GM12878 (cell line): Measurements from ENCODE around the gene CTSH. TPM values are rescaled to one million over a fixed set of nuclear protein-coding genes. Genes with fewer than 3 reads are reported as not detected.

ENCODE experiments used
- polyA plus RNA-seq, 11 experiments: library from polyadenylated mRNA; depleted of rRNA in 4 of 11; unstranded in 6 of 11; stranded (reverse) in 5 of 11; fragments of >200 nt; fragmentation: Nextera tagmentation in 4 of 11; fragmentation: Illumina TruSeq in 1 of 11; extraction: Ambion mirVana in 4 of 11; extraction: Trizol in 1 of 11; gene quantifications; 1 replicate in 1 of 11; 2 replicates in 10 of 11; pipeline versions ENCODE4 v1.2.1 to v1.2.3, GENCODE V29; 2011 to 2016; ENCODE audit warnings: inconsistent platforms in 2 of 11, missing spikeins in 2 of 11, low read depth in 1 of 11
- small RNA-seq: library from RNA; depleted of rRNA; stranded (forward); fragments of <200 nt; gene quantifications from one replicate; pipeline ENCODE3, GENCODE V24; 2014
- total RNA-seq, 4 experiments: library from RNA; depleted of rRNA in 3 of 4; stranded (reverse); fragments of >200 nt in 3 of 4; fragmentation: Illumina TruSeq in 1 of 4; extraction: Trizol in 1 of 4; gene quantifications; 2 replicates each; pipeline versions ENCODE4 v1.2.1 to v1.2.3, GENCODE V29; 2013 to 2021

CTSH gene
- total and polyA plus RNA-seq, 10 of the 15 experiments (the other 5 are each of a cell fraction or from before 2014, with no cell fraction given) = 30.2 to 1,212 (median 519) TPM

Small RNA genes lying within 50 kb of the gene (small RNA-seq; reads per million reads assigned to genes)
- gene RNU6-415P = not detected

Other genes starting within 250 kb of the CTSH start
- 0.22 TPM in 1 of 2 replicates, not detected in the other for gene ADAMTS7, start 133.6 kb downstream of the CTSH start, total RNA-seq (2014; rRNA removed)
- gene ADAMTS7, start 133.6 kb downstream of the CTSH start, total RNA-seq (2014; rRNA removed; fragmentation: Illumina TruSeq; extraction: Trizol) = 0.09 TPM in 1 of 2 replicates, not detected in the other
- gene ADAMTS7, start 133.6 kb downstream of the CTSH start, total RNA-seq (2021) = 0.08 and 0.28 TPM in 2 replicates
- not detected in 2 replicates for gene ADAMTS7, start 133.6 kb downstream of the CTSH start, polyA plus RNA-seq (2011; rRNA removed)
- 0.03 TPM in 1 of 2 replicates, not detected in the other for gene ADAMTS7, start 133.6 kb downstream of the CTSH start, polyA plus RNA-seq (2014; fragmentation: Illumina TruSeq; extraction: Trizol)
- not detected for gene ADAMTS7, start 133.6 kb downstream of the CTSH start, polyA plus RNA-seq (2014; fragmentation: Nextera tagmentation; extraction: Ambion mirVana)
- 0.09 and 0.16 TPM in 2 replicates for gene ADAMTS7, start 133.6 kb downstream of the CTSH start, polyA plus RNA-seq (2014; rRNA removed)
- under 1 TPM in 1 of 2 experiments, not detected in 1; 0.04 TPM for gene ADAMTS7, start 133.6 kb downstream of the CTSH start, polyA plus RNA-seq (2016; fragmentation: Nextera tagmentation; extraction: Ambion mirVana)
- gene MORF4L1, start 72.2 kb downstream of the CTSH start, total RNA-seq (2014; rRNA removed) = 113 and 132 TPM in 2 replicates
- 183 and 189 TPM in 2 replicates for gene MORF4L1, start 72.2 kb downstream of the CTSH start, total RNA-seq (2014; rRNA removed; fragmentation: Illumina TruSeq; extraction: Trizol)
- gene MORF4L1, start 72.2 kb downstream of the CTSH start, total RNA-seq (2021) = 227 and 245 TPM in 2 replicates
- 356 and 537 TPM in 2 replicates for gene MORF4L1, start 72.2 kb downstream of the CTSH start, polyA plus RNA-seq (2011; rRNA removed)
- gene MORF4L1, start 72.2 kb downstream of the CTSH start, polyA plus RNA-seq (2014; fragmentation: Illumina TruSeq; extraction: Trizol) = 636 and 940 TPM in 2 replicates
- gene MORF4L1, start 72.2 kb downstream of the CTSH start, polyA plus RNA-seq (2014; fragmentation: Nextera tagmentation; extraction: Ambion mirVana) = 100 to 1,000 TPM; 230 to 403 TPM
- gene MORF4L1, start 72.2 kb downstream of the CTSH start, polyA plus RNA-seq (2014; rRNA removed) = 325 and 426 TPM in 2 replicates
- gene MORF4L1, start 72.2 kb downstream of the CTSH start, polyA plus RNA-seq (2016; fragmentation: Nextera tagmentation; extraction: Ambion mirVana) = 100 to 1,000 TPM; 184 to 198 TPM
- gene RASGRF1, start 145.7 kb upstream of the CTSH start, total RNA-seq (2014; rRNA removed) = 1.3 and 1.6 TPM in 2 replicates
- 0.58 and 0.60 TPM in 2 replicates for gene RASGRF1, start 145.7 kb upstream of the CTSH start, total RNA-seq (2014; rRNA removed; fragmentation: Illumina TruSeq; extraction: Trizol)
- gene RASGRF1, start 145.7 kb upstream of the CTSH start, total RNA-seq (2021) = 0.85 and 1.1 TPM in 2 replicates
- gene RASGRF1, start 145.7 kb upstream of the CTSH start, polyA plus RNA-seq (2011; rRNA removed) = 0.68 and 0.87 TPM in 2 replicates
- 1.1 and 1.6 TPM in 2 replicates for gene RASGRF1, start 145.7 kb upstream of the CTSH start, polyA plus RNA-seq (2014; fragmentation: Illumina TruSeq; extraction: Trizol)
- gene RASGRF1, start 145.7 kb upstream of the CTSH start, polyA plus RNA-seq (2014; fragmentation: Nextera tagmentation; extraction: Ambion mirVana) = under 1 TPM; 0.20 to 0.21 TPM
- gene RASGRF1, start 145.7 kb upstream of the CTSH start, polyA plus RNA-seq (2014; rRNA removed) = 0.60 and 0.72 TPM in 2 replicates
- gene RASGRF1, start 145.7 kb upstream of the CTSH start, polyA plus RNA-seq (2016; fragmentation: Nextera tagmentation; extraction: Ambion mirVana) = 1 to 10 TPM; 1.1 to 1.9 TPM